HG03025 (cell line): ENCODE results near the gene RASA4B.
A peak's percentile ranks its signal among the peaks of the same experiment; 100 is the strongest.
"Not testable (repeated sequence)": the region's sequence is repeated elsewhere in the genome, so short reads cannot be mapped to it uniquely, and the experiment has no call there.

Experiments used
- ATAC-seq: cut with Tn5 transposase; IDR thresholded peaks from one replicate; pipeline ENCODE4 v1.9.1; 2021; ENCODE audit warnings: mild to moderate bottlenecking, moderate library complexity; ENCODE audit not compliant: unreplicated experiment, low FRiP score

The RASA4B gene

DNA sequence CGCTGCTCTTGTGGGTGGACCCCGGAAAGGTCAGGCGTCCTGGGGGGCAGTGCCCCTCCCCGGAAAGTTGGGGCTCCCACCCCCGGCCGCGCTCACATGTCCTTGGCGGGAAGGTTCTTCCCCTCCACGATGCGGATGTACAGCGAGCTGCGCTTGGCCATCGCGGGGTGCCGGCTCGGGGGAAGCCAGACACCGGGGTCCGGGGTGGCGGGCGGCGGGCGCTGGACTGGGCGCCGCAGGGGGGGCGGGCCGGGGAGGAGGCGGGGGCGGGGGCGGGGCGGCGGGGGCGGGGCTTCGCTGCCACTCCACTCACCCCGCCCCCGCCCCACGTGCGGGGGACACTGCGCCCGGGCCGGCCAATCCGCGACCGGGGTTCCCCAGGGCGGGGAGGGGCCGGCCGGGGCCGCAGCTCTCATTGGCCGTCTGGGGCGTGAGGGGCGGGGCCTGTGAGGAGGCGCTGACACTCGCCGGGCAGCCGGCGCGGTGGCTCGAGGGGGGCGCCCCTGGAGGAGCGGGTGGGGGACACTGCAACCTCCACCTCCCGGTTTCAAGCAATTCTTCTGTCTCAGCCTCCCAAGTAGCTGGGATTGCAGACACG, at the start of gene RASA4B:
Gene RASA4B, minus strand, starts transcription at position 228 of the 598 bp plus-strand sequence. Its CDS starts 67 bp downstream, at position 161.
- ATAC-seq: peak; percentile 53

DNA sequence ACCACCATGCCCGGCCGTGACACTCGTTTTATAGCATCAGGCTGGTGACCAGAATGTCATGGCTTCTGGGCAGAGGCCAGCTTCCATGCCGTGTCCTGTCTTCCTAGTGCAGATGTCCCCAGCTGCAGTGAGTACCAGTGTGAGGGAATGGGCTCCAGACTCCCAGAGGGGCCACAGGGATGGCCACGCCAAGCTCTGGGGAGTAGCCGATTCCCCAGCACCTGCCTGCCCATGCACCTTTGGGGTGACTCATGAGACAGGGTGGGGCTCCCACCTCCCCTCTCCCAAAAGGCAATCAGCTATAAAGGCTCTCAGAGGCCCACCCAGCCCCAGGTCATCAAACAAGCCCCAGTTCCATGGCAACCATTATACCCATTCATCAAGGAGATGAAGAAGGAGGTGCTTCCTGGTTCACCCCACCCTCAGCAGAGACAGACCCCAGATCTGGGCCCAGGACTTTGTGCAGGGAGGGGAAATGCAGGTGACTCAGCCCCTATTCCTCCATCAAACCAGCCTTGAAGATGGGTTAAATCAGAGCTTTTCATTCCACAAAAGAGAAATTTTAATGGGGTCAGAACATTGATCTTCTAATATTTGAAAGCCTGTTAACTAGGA, 33.3 kb upstream of the RASA4B start, which contains the start of gene SPDYE2:
Gene SPDYE2, plus strand, starts transcription at position 419 of the 615 bp plus-strand sequence. CDS start 2,030 bp downstream, outside the sequence.
- not testable (repeated sequence) for ATAC-seq

DNA sequence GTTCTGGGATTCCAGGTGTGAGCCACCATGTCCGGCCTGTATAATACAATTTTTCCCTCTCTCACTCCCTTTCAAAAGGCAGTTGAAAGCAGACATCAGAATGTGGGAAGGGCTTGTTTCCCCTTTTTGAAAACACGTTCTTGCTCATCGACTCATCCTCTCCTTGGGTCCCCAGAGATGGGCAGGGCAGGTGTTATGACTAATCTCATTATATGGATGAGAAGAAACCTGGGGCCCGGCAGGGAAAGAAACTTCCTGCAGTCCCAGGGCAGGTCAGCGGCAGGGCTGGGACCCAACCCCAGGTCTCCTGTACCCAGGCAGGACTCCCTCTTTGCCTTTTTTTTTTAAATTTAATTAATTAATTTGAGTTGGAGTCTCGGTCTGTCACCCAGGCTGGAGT, 28.8 kb upstream of the RASA4B start:
- ATAC-seq: peak; percentile 48

DNA sequence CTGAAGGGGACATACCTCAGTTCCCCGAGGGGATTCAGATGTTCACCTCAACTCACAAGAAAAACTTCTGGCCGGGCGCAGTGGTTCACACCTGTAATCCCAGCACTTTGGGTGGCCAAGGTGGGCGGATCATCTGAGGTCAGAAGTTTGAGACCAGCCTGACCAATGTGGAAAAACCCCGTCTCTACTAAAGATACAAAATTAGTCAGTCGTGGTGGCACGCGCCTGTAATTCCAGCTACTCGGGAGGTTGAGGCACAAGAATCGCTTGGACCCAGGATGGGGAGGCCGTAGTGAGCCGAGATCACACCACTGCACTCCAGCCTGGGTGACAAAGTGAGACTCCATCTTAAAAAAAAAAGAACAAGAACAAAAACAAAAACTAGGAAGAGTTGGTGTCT, 27.7 kb upstream of the RASA4B start:
- not testable (repeated sequence) for ATAC-seq

DNA sequence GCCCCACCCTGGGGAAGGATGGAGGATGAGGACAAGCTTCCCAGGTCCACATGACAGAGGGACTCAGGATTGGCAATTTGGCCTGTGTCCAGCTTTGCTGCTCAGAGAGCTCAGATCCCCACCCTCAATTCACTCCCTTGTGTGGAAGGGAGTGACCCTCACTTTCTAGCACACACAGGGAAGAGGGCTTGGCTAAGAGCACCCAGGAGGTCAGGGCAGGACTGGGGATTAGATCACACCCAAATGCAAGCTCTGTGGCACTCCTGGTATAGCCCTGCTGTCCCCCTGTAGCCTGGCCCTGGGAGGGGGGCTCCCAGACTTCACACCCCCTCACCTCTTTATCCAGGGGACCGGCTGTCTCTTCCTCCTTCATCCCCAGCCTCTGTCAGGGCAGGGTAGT, 26.8 kb upstream of the RASA4B start:
- ATAC-seq: not testable (repeated sequence)

DNA sequence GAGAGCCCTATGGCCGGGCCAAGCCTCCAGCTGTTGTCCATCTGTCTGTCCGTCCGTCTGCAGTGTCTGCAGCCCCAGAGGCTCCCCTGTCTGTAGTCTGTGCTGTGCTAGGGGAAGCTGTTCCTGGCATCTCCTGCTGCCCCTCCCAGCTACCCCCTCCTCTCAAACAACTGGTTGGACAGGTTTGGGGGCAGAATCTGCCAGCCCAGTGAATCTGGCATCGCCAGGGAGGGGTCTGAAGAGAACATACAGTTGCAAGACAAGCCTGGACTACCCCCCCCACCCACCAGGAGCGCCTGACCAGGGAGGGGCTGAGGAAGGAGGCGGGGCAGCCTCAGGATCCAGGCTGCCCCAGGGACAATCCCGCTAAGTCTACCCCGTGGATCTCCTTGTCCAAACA, 26.0 kb upstream of the RASA4B start, which contains the start of gene UPK3BL2:
Gene UPK3BL2, minus strand, starts transcription at position 101 of the 400 bp plus-strand sequence. Its CDS starts 60 bp downstream, at position 41.
- not testable (repeated sequence) for ATAC-seq

DNA sequence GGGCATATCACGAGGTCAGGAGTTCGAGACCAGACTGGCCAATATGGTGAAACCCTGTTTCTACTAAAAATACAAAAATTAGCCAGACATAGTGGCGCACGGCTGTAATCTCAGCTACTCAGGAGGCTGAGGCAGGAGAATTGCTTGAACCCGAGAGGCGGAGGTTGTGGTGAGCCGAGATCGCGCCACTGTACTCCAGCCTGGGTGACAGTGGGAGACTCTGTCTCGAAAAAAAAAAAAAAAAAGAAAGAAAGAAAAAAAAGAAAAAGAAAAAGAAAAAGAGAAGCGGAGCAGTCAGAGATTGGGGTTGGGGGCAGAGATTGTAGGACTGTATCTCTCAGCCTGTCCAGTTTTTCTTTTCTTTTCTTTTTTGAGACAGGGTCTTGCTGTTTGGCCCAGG, 25.2 kb upstream of the RASA4B start:
- not testable (repeated sequence) for ATAC-seq

DNA sequence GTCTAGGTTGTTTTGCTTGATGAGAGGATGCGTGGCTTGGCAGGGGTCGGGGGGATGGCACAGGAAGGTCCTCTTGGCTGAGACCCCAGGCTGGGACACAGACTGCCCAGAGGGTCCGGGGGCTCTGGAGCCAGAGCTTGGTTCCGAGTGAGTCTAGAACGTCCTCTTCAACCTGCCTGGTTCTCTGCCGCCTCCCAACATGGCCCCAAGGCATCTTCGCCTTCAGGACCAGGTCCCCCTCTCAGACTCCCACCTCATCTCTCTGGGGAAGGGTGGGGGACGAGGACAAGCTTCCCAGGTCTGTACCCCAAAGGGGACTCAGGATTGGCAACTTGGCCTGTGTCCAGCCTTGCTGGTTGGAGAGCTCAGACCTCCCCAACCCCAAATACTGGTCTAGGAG, 24.5 kb upstream of the RASA4B start:
- not testable (repeated sequence) for ATAC-seq

DNA sequence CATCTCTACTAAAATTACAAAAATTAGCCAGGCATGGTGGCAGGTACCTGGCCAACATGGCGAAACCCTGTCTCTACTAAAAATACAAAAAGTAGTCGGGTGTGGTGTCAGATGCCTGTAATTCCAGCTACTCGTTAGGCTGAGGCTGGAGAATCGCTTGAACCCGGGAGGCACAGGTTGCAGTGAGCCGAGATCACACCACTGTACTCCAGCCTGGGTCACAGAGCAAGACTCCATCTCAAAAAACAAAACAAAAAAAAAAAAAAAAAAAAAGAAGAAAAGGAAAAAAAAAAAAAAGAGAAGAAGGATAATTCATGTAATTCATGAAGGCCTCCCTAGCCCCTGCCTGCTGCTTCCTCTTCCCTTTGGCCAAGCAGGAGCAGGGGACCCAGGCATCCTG, 23.0 kb upstream of the RASA4B start:
- not testable (repeated sequence) for ATAC-seq

DNA sequence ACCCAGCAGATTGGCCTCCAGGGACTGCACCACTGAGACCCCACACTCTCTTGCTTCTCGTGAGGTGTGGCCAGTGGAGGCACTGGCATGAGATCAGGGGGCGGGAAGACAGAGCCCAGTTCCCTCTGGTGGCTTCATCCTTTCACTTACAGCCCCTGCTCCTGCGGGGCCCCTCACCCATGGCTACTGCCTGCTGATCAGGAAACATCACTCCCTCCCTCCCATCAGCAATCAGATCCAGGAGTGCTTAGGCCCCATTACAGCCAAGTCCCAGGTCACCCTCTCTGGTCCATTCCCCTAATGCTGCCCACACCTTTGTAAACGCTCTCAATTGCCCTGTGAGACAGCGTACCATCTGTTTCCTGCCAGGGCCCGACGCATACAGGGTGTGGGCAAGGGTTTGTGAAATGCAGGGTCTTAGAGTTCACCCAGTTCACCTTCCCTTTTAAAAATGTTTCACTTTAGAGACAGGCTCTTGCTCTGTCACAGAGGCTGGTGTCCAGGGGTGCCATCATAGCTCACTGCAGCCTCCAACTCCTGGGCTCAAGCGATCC, 17.6 kb upstream of the RASA4B start:
- not testable (repeated sequence) for ATAC-seq

DNA sequence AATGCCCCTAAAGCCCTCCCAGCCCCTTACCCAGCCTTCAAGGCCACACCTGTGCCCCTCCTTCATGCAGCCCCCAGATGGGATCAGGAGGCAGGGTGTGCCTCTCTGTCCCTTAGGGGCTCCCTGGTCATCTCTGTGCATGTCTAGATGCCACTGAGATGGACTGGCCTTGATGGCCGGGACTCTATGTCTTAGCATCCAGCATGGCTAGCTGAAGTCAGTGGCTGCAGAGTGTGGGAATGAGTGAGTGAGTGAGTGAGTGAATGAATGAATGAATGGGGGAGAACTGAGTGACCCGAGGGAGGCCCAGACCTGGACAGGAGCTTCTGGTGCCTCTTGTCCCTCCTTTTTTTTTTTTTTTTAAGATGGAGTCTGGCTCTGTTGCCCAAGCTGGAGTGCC, 14.6 kb upstream of the RASA4B start:
- not testable (repeated sequence) for ATAC-seq

DNA sequence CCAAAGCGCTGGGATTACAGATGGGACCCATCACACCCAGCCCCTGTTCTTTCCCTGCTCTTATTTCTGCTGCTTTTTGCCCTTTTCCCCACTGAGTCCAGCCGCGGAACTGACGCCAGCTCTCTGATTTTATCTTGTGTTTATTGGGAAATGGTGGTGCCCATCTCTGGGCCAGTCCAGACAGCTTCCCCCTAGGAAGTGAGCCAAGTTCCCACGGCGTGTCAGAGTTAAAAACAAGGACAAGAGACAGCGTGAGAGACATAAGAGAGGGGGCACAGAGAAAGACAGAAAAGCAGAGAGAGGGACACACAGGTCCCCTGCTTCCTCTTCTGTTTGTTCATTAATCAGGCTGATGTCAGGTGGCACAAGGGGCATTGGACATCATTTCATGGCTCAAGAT, 14.0 kb upstream of the RASA4B start:
- not testable (repeated sequence) for ATAC-seq

DNA sequence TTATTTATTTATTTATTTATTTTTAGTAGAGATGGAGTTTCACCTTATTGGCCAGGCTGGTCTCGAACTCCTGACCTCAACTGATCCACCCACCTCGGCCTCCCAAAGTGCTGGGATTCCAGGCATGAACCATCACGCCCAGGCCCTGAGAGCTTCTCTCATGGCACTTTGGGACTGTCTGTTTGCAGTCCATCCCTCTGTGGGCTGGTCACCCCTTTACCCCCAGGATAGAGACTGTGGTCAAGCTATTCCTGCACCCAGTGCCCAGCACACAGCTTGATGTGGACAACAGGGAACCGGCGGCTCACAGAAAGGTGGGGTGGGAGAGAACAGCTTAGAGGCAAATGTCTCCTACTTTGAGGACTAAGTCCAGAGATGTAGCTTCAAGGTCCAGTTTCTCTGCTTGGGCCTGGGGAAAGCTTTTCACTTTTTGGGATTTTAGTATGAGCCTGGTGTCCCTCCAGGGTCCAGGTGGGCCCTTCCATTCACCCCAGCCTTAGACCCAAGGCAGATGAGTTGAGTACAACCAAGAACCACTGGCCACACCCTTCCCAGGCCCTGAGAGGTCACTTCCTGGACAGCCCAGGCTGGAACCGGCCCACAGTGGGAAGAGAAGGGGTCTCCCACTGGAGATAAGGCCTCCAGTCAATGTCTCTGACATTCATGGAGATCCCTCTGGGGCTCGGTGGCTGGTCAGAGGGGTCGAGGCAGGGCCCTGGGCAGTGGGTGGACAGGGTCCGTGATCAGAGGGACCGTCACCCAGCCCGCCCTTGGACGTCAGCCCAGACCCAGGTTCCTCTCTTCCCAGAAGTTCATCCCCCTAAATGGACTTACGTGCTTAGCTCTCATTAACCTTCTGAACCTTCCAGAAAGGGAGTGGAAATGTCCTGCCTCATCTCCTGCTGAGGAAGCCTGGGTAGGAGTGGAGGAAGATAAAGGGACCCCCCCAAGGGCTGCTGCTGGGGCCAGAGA, 10.5 kb upstream of the RASA4B start:
- not testable (repeated sequence) for ATAC-seq

DNA sequence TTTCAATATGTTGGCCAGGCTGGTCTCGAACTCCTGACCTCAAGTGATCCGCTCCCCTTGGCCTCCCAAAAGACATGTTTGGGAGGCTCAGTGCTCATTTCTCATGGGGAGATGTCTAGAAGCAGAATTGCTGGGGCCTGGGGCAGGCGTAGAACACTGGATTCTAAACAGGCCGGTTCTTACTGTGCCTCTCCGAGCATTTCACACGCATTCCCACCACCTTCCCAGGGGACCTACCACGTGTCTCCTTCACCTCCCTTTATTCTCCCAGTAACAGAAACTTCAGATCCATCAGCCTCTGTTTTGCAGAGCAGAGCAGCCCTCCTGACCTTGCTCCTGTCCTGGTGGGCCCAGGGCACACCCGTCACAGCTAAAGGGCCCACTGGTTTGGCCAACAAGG, 9.6 kb upstream of the RASA4B start:
- ATAC-seq: not testable (repeated sequence)

DNA sequence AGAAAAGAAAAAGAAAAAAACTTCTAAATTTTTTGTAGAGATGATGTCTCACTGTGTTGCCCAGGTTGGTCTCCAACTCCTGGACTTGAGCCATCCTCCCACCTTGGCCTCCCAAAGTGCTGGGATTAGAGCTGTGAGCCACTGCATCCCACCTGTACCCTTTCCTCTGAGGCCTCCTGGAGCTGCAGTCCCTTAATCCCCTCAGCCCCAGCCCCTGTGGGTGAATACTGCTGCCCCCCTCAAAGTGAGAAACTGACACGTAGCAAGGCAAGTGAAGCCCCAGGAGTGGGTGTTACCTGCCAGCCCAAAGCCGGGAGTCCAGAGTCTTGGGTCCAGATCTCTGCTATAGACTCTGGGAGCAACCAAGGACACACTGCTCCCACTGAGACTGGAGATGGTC, 7.2 kb upstream of the RASA4B start:
- ATAC-seq: not testable (repeated sequence)

DNA sequence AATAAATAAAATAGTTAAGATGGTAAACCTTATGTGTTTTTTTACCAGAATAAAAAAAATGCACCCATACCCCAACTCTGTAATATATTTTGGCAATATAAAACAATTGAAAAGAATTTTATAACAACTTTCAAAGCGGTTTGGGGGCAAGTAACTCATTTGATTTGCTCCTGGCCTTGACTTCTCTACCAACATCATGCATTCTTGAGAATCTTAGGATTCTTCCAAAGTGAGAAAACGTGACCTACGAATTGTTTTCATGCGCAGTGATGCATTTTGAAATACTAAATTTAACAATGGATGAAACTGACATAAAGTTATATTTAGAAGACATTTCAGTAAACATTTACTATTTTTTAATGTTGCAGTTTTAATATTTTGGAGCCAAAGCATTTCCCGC, 3.2 kb upstream of the RASA4B start:
- not testable (repeated sequence) for ATAC-seq

DNA sequence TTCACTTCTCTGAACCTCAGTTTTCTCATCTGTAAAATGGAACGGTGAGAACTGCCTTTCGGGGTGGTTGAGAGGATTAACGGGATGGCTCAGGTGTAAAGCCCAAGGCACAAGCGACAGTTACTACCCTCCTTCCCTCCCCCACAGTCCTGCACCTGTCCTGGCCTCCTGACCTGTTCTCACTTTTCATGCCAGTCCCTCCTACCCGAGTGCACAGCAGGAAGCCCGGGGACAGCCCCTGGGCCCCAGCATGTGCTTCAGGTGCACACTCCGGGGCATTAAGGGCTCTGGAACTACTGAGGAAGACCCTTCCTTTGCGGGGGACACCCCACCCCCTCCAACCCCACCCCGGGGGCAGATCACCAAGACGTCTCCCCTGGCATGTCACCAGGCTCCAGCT, 626 bp downstream of the RASA4B start:
- not testable (repeated sequence) for ATAC-seq

DNA sequence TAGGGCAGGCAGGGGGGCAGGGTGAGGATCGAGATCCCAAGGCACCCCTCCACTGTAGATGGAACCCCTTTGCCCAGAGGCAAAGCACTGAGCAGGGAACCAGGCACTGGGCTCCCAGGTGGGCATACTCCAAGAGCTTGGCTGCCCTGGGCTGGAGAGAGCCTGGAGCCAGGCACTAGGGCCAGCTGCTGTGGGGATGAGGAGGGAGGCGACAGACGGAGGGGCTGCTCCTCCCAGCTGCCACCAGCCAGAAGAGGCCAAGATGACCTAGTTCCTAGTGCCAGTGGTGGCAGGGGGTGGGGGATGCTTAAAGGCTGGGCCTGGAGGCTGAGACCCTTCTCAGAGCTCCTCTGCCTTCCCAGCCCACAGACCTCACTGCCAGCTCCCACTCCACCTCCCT, 1.7 kb downstream of the RASA4B start:
- ATAC-seq: not testable (repeated sequence)

DNA sequence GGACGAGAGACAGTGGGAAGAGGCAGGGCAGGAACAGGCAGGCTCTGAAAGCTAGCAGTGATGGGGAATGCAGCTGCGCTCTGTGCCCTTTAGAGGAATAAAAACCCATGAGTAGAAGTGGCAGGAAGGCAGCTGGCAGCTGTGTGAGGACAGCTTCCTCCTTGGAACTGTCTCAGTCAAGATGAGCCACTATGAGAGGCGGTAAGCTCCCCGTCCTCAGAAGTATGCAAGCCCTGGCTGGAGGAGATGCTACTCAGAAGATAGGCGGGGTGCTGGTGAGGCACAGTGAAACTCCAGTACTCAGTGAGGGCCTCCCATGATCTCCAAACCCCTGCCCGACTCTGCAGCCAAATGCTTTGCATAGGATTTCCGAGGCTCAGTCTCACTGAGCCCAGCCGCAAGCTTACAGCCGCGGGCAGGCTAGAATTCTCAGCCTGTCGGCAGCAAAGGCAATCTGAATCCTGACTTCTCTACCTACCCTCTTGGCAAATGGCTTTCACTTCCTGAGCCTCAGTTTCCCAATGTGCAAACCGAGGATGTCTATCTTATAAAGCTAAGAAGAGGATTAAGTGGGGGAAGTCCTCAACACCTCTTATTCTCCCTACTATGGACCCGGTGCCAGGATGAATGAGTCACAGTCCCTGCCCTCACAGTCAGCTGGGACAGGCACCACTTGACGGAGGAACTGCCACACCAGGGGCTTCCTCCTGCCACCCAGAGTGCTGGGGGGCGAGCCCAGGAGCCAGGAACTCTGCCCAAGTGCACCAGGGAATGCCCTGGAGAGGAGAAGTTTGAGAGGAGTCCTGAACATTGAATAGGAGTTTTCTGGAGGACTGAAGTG, 2.5 kb downstream of the RASA4B start:
- ATAC-seq: peak; percentile 68
